Measurements from ENCODE around the gene GPR35.

GPR35 gene

GRCh38 chr2:240623531-240624010 lies 1.7 kb upstream of the GPR35 start:
- no peak for DNase-seq (ENCODE audit: low read depth)

- DNase-seq (ENCODE audit: low read depth): no peak
These were observed 1.0 kb upstream of the GPR35 start for GRCh38 chr2:240624011-240624949.

- DNase-seq (ENCODE audit: low read depth): no peak
These were observed 1.4 kb downstream of the GPR35 start for GRCh38 chr2:240626531-240627300.

GRCh38 chr2:240627736-240628506 lies 2.6 kb downstream of the GPR35 start:
- DNase-seq (ENCODE audit: low read depth): no peak

- no peak for DNase-seq (ENCODE audit: low read depth)
These were observed 3.2 kb downstream of the GPR35 start for GRCh38 chr2:240628507-240628807.

- no peak for DNase-seq (ENCODE audit: low read depth)
These were observed 3.7 kb downstream of the GPR35 start for GRCh38 chr2:240628808-240629618.

- no peak for DNase-seq (ENCODE audit: low read depth)
These were observed 4.3 kb downstream of the GPR35 start for GRCh38 chr2:240629619-240629967.

GRCh38 chr2:240629968-240630770 lies 4.9 kb downstream of the GPR35 start:
- no peak for DNase-seq (ENCODE audit: low read depth)

GRCh38 chr2:240630771-240631547 lies 5.7 kb downstream of the GPR35 start:
- DNase-seq (ENCODE audit: low read depth): no peak

GRCh38 chr2:240631548-240632305 lies 6.4 kb downstream of the GPR35 start:
- DNase-seq (ENCODE audit: low read depth): no peak

- no peak for DNase-seq (ENCODE audit: low read depth)
These were observed 7.0 kb downstream of the GPR35 start for GRCh38 chr2:240632306-240632721.

GRCh38 chr2:240635121-240635997 lies 10.1 kb downstream of the GPR35 start:
- DNase-seq (ENCODE audit: low read depth): no peak

- no peak for DNase-seq (ENCODE audit: low read depth)
These were observed 10.8 kb downstream of the GPR35 start for GRCh38 chr2:240635998-240636547.

GRCh38 chr2:240636563-240637115 lies 11.4 kb downstream of the GPR35 start:
- no peak for DNase-seq (ENCODE audit: low read depth)

- DNase-seq (ENCODE audit: low read depth): no peak
These were observed 12.0 kb downstream of the GPR35 start for GRCh38 chr2:240637116-240637900.

- no peak for DNase-seq (ENCODE audit: low read depth)
These were observed 12.6 kb downstream of the GPR35 start for GRCh38 chr2:240637901-240638345.
